Neural cell (in vitro differentiated cells): ENCODE results near the gene ZCCHC24. TPM values are rescaled to one million over a fixed set of nuclear protein-coding genes. Genes with fewer than 3 reads are reported as not detected.

Experiments
- H2AFZ ChIP-seq: fragments of 200-600, 300-800 bp; sonication (generic), shearing (Covaris generic); 2 replicates; pipeline ENCODE4 v1.6.0; 2014; ENCODE audit warnings: low read depth, mild to moderate bottlenecking, antibody characterized with exemption, low read length, moderate library complexity
- H3F3A ChIP-seq: fragments of 200-600 bp; shearing (Covaris generic); 2 replicates; pipeline ENCODE4 v1.6.1; 2016; ENCODE audit warnings: mild to moderate bottlenecking, moderate library complexity, mixed read lengths, antibody characterized with exemption, low read length; ENCODE audit not compliant: insufficient read depth, poor library complexity, severe bottlenecking
- H3K27ac ChIP-seq: fragments of 200-600, 300-800 bp; sonication (generic), shearing (Covaris generic); 2 replicates; pipeline ENCODE4 v1.5.1; 2014; ENCODE audit warnings: mild to moderate bottlenecking, low read length, moderate library complexity
- H3K27me3 ChIP-seq: fragments of 300-800, 200-600 bp; sonication (generic), shearing (Covaris generic); 2 replicates; pipeline ENCODE4 v1.6.0; 2014; ENCODE audit warnings: mild to moderate bottlenecking, low read depth, low read length, moderate library complexity; ENCODE audit not compliant: insufficient read depth
- H3K36me3 ChIP-seq: fragments of 300-800, 200-600 bp; sonication (generic), shearing (Covaris generic); 2 replicates; pipeline ENCODE4 v1.5.1; 2014; ENCODE audit warnings: mild to moderate bottlenecking, antibody characterized with exemption, low read length, moderate library complexity; ENCODE audit not compliant: insufficient read depth
- H3K4me2 ChIP-seq: fragments of 300-800, 200-600 bp; sonication (generic), shearing (Covaris generic); 2 replicates; pipeline ENCODE4 v1.6.0; 2014; ENCODE audit warnings: mild to moderate bottlenecking, low read length
- H3K4me3 ChIP-seq: fragments of 300-800, 200-600 bp; sonication (generic), shearing (Covaris generic); 2 replicates; pipeline ENCODE4 v1.5.1; 2014; ENCODE audit warnings: mild to moderate bottlenecking, low read length, moderate library complexity
- H3K79me2 ChIP-seq: fragments of 200-600 bp; shearing (Covaris generic); replicated peaks from 2 replicates; pipeline ENCODE4 v1.6.0; 2014; ENCODE audit warnings: mild to moderate bottlenecking, low read length, moderate library complexity; ENCODE audit not compliant: insufficient read depth
- H3K9ac ChIP-seq: fragments of 300-800, 200-600 bp; sonication (generic), shearing (Covaris generic); 2 replicates; pipeline ENCODE4 v1.6.1; 2016; ENCODE audit warnings: mild to moderate bottlenecking, low read length, mixed read lengths
- H3K9me2 ChIP-seq: fragments of 200-600 bp; shearing (Covaris generic); 2 replicates; pipeline ENCODE4 v1.6.1; 2016; ENCODE audit warnings: mild to moderate bottlenecking, low read length, mixed read lengths; ENCODE audit not compliant: insufficient read depth
- H3K9me3 ChIP-seq: fragments of 200-600, 300-800 bp; sonication (generic), shearing (Covaris generic); 2 replicates; pipeline ENCODE4 v1.6.1; 2016; ENCODE audit warnings: mild to moderate bottlenecking, mixed run types, low read length, moderate library complexity, mixed read lengths
- H4K20me1 ChIP-seq: fragments of 200-600 bp; shearing (Covaris generic); 2 replicates; pipeline ENCODE4 v1.6.1; 2016; ENCODE audit warnings: mild to moderate bottlenecking, mixed run types; ENCODE audit not compliant: insufficient read depth
- CTCF ChIP-seq: fragments of 450-650 bp; IDR thresholded peaks from 2 replicates; pipeline ENCODE4 v1.5.1; 2014; ENCODE audit warnings: antibody characterized with exemption, mild to moderate bottlenecking, moderate library complexity; ENCODE audit not compliant: poor library complexity, severe bottlenecking
- EP300 ChIP-seq: fragments of 450-650 bp; conservative IDR thresholded peaks from 2 replicates; pipeline ENCODE4 v1.6.1; 2014; ENCODE audit warnings: antibody characterized with exemption, mild to moderate bottlenecking, moderate library complexity; ENCODE audit not compliant: poor library complexity, severe bottlenecking
- EZH2 ChIP-seq: fragments of 200-600, 300-800 bp; shearing (Covaris generic), sonication (generic); IDR thresholded peaks from 2 replicates; pipeline ENCODE4 v1.6.1; 2014; ENCODE audit warnings: antibody characterized with exemption, low read length, borderline replicate concordance, mild to moderate bottlenecking; ENCODE audit not compliant: insufficient read depth, poor library complexity, severe bottlenecking
- MXI1 ChIP-seq: fragments of 450-650 bp; conservative IDR thresholded peaks from 2 replicates; pipeline ENCODE4 v1.6.1; 2014; ENCODE audit warnings: antibody characterized with exemption, mild to moderate bottlenecking; ENCODE audit not compliant: poor library complexity, severe bottlenecking
- POLR2AphosphoS5 ChIP-seq: IDR thresholded peaks from 2 replicates; pipeline ENCODE4 v1.6.1; 2012
- RAD21 ChIP-seq: fragments of 450-650 bp; conservative IDR thresholded peaks from 2 replicates; pipeline ENCODE4 v1.6.1; 2014; ENCODE audit warnings: antibody characterized with exemption, mild to moderate bottlenecking, moderate library complexity
- REST ChIP-seq: IDR thresholded peaks from 2 replicates; pipeline ENCODE4 v1.6.1; 2012; ENCODE audit warnings: borderline replicate concordance
- SMC3 ChIP-seq: fragments of 450-650 bp; conservative IDR thresholded peaks from 2 replicates; pipeline ENCODE4 v1.6.1; 2014; ENCODE audit warnings: antibody characterized with exemption, mild to moderate bottlenecking, moderate library complexity; ENCODE audit not compliant: poor library complexity
- TAF1 ChIP-seq: IDR thresholded peaks from 2 replicates; pipeline ENCODE4 v1.6.1; 2012; ENCODE audit warnings: low read depth
- polyA plus RNA-seq: library from polyadenylated mRNA; depleted of rRNA; stranded (reverse); fragments of >200 nt; gene quantifications from 2 replicates; pipeline ENCODE4 v1.2.3, GENCODE V29; 2014

The ZCCHC24 gene
- polyA plus RNA-seq, 1 donor from 2014 or later, result not detected

GRCh38 chr10:79401015-79401921 lies 44.2 kb downstream of the ZCCHC24 start:
- no peak overlapping the region for H3K4me2 ChIP-seq

More at GRCh38 chr10:79401015-79401921, 44.2 kb downstream of the ZCCHC24 start:
- H3K36me3 ChIP-seq, result no peaks in the 10 kb centered on the region
- H3K4me3 ChIP-seq, result no peak overlapping the region
- H3K27me3 ChIP-seq, result no peaks in the 10 kb centered on the region
- H3K27ac ChIP-seq, result no peak overlapping the region
- H3K9me3 ChIP-seq, result no peaks in the 10 kb centered on the region
- TF ChIP-seq TAF1 (no peak), EZH2 (no peak), POLR2AphosphoS5 (no peak), MXI1 (no peak), EP300 (no peak), SMC3 (no peak), RAD21 (no peak), CTCF (no peak), REST (no peak)
- H3F3A ChIP-seq, result no peaks in the 10 kb centered on the region
- H4K20me1 ChIP-seq, result no peaks in the 10 kb centered on the region
- no peaks in the 10 kb centered on the region for H3K79me2 ChIP-seq
- no peak overlapping the region for H3K9ac ChIP-seq
- H3K9me2 ChIP-seq, result no peaks in the 10 kb centered on the region
- no peak overlapping the region for H2AFZ ChIP-seq
